ENCODE results near the gene GDF7. TPM values are rescaled to one million over a fixed set of nuclear protein-coding genes. Genes with fewer than 3 reads are reported as not detected.

The GDF7 gene
- total RNA-seq, 1 donor from 2014 or later: 24.3 TPM

- TF ChIP-seq, protein P1, sequence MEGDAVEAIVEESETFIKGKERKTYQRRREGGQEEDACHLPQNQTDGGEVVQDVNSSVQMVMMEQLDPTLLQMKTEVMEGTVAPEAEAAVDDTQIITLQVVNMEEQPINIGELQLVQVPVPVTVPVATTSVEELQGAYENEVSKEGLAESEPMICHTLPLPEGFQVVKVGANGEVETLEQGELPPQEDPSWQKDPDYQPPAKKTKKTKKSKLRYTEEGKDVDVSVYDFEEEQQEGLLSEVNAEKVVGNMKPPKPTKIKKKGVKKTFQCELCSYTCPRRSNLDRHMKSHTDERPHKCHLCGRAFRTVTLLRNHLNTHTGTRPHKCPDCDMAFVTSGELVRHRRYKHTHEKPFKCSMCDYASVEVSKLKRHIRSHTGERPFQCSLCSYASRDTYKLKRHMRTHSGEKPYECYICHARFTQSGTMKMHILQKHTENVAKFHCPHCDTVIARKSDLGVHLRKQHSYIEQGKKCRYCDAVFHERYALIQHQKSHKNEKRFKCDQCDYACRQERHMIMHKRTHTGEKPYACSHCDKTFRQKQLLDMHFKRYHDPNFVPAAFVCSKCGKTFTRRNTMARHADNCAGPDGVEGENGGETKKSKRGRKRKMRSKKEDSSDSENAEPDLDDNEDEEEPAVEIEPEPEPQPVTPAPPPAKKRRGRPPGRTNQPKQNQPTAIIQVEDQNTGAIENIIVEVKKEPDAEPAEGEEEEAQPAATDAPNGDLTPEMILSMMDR (conservative IDR thresholded peaks at IDR 0.05): no peak
- no peak overlapping the region for H3K4me3 Mint-ChIP-seq
- H3K36me3 Mint-ChIP-seq: peaks cover 3% of the 10 kb centered on the region
- H3K9me3 Mint-ChIP-seq: no peaks in the 10 kb centered on the region
- H3K4me1 Mint-ChIP-seq (ENCODE audit: unreplicated experiment): peaks cover 21% of the 10 kb centered on the region
- H3K27me3 Mint-ChIP-seq: no peaks in the 10 kb centered on the region
- DNase-seq (ENCODE audit: extremely low spot score, unreplicated experiment): no peak
- no peak overlapping the region for H3K27ac Mint-ChIP-seq
Measured at GRCh38 chr2:20626392-20626697, 40.6 kb upstream of the GDF7 start.

- peaks cover 3% of the 10 kb centered on the region for H3K36me3 Mint-ChIP-seq
- H3K4me1 Mint-ChIP-seq (ENCODE audit: unreplicated experiment): peaks cover 21% of the 10 kb centered on the region
- H3K27me3 Mint-ChIP-seq: no peaks in the 10 kb centered on the region
- no peaks in the 10 kb centered on the region for H3K9me3 Mint-ChIP-seq
- TF ChIP-seq, protein P1 (conservative IDR thresholded peaks at IDR 0.05): no peak
- H3K27ac Mint-ChIP-seq: no peak overlapping the region
- DNase-seq (ENCODE audit: extremely low spot score, unreplicated experiment): no peak
- H3K4me3 Mint-ChIP-seq: no peak overlapping the region
Measured at GRCh38 chr2:20626698-20627513, 40.0 kb upstream of the GDF7 start.

GRCh38 chr2:20627712-20628380, 39.1 kb upstream of the GDF7 start:
- H3K27me3 Mint-ChIP-seq: no peaks in the 10 kb centered on the region
- H3K9me3 Mint-ChIP-seq: no peaks in the 10 kb centered on the region
- peaks cover 3% of the 10 kb centered on the region for H3K36me3 Mint-ChIP-seq
- H3K4me3 Mint-ChIP-seq: no peak overlapping the region
- no peak overlapping the region for H3K27ac Mint-ChIP-seq
- TF ChIP-seq, protein P1 (conservative IDR thresholded peaks at IDR 0.05): no peak
- H3K4me1 Mint-ChIP-seq (ENCODE audit: unreplicated experiment): peaks cover 19% of the 10 kb centered on the region
- no peak for DNase-seq (ENCODE audit: extremely low spot score, unreplicated experiment)

DNA sequence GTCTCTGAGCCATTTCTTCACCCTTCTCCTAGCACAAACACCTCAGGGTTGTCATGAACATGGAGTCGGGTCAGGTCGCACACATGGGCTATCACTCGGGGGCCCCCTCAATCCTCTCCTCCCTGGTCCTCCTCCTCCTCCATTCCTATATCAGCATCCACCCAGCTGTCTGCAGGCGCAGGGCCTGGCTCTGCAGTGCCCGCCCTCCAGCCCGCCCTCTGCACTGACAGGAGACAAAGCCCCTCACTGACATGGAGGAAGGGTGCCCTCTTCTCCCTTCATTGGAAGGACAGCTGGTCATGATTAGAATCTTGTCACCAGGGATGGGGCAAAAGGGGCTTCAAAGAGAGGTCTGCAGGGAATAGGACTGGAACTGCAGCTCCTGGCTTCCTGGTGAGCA, 37.8 kb upstream of the GDF7 start:
- TF ChIP-seq, protein P1 (conservative IDR thresholded peaks at IDR 0.05): no peak
- no peak overlapping the region for H3K4me3 Mint-ChIP-seq
- no peaks in the 10 kb centered on the region for H3K9me3 Mint-ChIP-seq
- no peaks in the 10 kb centered on the region for H3K27me3 Mint-ChIP-seq
- no peak for DNase-seq (ENCODE audit: extremely low spot score, unreplicated experiment)
- no peak overlapping the region for H3K27ac Mint-ChIP-seq
- peaks cover 21% of the 10 kb centered on the region for H3K4me1 Mint-ChIP-seq (ENCODE audit: unreplicated experiment)
- peaks cover 3% of the 10 kb centered on the region for H3K36me3 Mint-ChIP-seq

DNA sequence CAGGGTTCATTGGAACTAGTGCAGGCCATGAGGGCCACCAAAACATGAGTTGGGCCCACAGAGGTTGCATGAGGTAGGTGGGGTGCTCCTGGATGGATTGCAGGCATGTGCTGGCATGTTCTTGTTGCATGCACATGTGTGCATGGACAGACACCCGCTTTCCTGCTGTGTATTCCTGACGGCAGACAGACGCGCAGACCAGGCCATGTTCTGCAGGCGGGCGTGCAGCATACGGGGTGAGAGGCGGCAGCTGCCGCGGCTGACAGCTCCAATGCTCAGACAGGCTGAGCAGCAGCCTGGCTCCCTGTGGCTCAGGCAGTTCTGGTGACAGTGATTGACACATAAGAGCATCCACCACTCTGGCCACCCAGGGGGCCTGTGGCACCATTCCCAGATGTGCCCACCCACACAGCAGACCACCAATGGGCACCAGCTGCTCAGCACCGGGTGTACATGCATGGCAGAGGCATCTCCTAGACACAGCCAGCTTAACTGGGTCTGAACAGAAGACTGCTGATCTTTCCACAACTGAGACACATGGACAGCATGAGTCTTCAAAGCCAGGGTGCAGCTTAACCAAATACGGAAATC, 37.3 kb upstream of the GDF7 start:
- Mint-ChIP-seq H3K4me3 (no peak overlapping the region), H3K27ac (no peak overlapping the region), H3K4me1 (ENCODE audit: unreplicated experiment) (peaks cover 21% of the 10 kb centered on the region), H3K9me3 (no peaks in the 10 kb centered on the region), H3K27me3 (no peaks in the 10 kb centered on the region), H3K36me3 (peaks cover 3% of the 10 kb centered on the region)
- DNase-seq (ENCODE audit: extremely low spot score, unreplicated experiment): no peak
- TF ChIP-seq, protein P1 (conservative IDR thresholded peaks at IDR 0.05): no peak

Data from type B pancreatic cell (in vitro differentiated cells).